ENCODE measurements around the gene MPDZ.

DNA sequence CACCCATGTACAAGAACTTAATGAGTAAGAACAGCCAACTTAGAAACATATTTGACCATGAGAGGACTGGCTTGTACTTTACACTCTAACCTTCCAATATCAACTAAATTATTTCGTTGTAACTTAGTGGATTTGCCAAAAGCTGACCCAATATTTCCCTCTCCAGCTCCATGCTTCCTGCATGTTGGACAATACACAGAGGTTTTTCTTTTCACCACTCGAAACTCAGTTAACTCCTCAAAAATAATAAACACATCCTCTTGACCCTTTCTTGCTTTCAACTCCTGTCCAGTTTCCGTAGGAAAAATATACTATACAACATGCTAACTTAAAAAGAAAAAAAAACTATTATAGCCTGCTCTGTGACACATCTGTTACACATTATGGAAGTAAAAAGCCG is 188.9 kb downstream of the MPDZ start:
- TF ChIP-seq, protein P1, sequence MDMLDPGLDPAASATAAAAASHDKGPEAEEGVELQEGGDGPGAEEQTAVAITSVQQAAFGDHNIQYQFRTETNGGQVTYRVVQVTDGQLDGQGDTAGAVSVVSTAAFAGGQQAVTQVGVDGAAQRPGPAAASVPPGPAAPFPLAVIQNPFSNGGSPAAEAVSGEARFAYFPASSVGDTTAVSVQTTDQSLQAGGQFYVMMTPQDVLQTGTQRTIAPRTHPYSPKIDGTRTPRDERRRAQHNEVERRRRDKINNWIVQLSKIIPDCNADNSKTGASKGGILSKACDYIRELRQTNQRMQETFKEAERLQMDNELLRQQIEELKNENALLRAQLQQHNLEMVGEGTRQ (IDR thresholded peaks at IDR 0.05; ENCODE audit: low read depth, low read length): no peak
- TF ChIP-seq BHLHE40 (IDR thresholded peaks at IDR 0.05; ENCODE audit: low read depth, low read length): no peak
- no peak for TF ChIP-seq POLR2A (IDR thresholded peaks at IDR 0.05; ENCODE audit: low read depth, low read length)
